Hepatocyte (in vitro differentiated cells): Measurements from ENCODE around the gene CADPS2. TPM values are rescaled to one million over a fixed set of nuclear protein-coding genes. Genes with fewer than 3 reads are reported as not detected.
"Not testable (repeated sequence)": the region's sequence is repeated elsewhere in the genome, so short reads cannot be mapped to it uniquely, and the experiment has no call there.

Source experiments
- DNase-seq: peaks from one replicate; pipeline ENCODE4 v3.0.0-alpha.2; 2016; ENCODE audit warnings: low spot score
- H2AFZ ChIP-seq: fragments of 200-600 bp; sonication (generic); 2 replicates; pipeline ENCODE4 v1.6.0; 2016; ENCODE audit warnings: antibody characterized with exemption, mild to moderate bottlenecking
- H3K27ac ChIP-seq: fragments of 200-600 bp; sonication (generic); 2 replicates; pipeline ENCODE4 v1.5.1; 2016; ENCODE audit warnings: mild to moderate bottlenecking
- H3K27me3 ChIP-seq: fragments of 200-600 bp; sonication (generic); 2 replicates; pipeline ENCODE4 v1.6.1; 2016
- H3K36me3 ChIP-seq: fragments of 200-600 bp; sonication (generic); replicated peaks from 2 replicates; pipeline ENCODE4 v1.5.1; 2016; ENCODE audit warnings: low read depth; ENCODE audit not compliant: insufficient read depth
- H3K4me1 ChIP-seq: fragments of 200-600 bp; sonication (generic); 2 replicates; pipeline ENCODE4 v1.5.1; 2016; ENCODE audit warnings: mild to moderate bottlenecking, moderate library complexity; ENCODE audit not compliant: insufficient read depth
- H3K4me2 ChIP-seq: fragments of 200-600 bp; sonication (generic); 2 replicates; pipeline ENCODE4 v1.6.0; 2016
- H3K4me3 ChIP-seq: fragments of 200-600 bp; sonication (generic); 2 replicates; pipeline ENCODE4 v1.5.1; 2016; ENCODE audit warnings: mild to moderate bottlenecking
- H3K79me2 ChIP-seq: fragments of 200-600 bp; sonication (generic); 2 replicates; pipeline ENCODE4 v1.6.0; 2017; ENCODE audit warnings: mild to moderate bottlenecking
- H3K9me2 ChIP-seq: fragments of 200-600 bp; sonication (generic); replicated peaks from 2 replicates; pipeline ENCODE4 v1.6.0; 2017; ENCODE audit warnings: mild to moderate bottlenecking; ENCODE audit not compliant: insufficient read depth
- H3K9me3 ChIP-seq: fragments of 200-600 bp; sonication (generic); 2 replicates; pipeline ENCODE4 v1.5.1; 2016; ENCODE audit warnings: low read depth, mild to moderate bottlenecking
- H4K20me1 ChIP-seq: fragments of 200-600 bp; sonication (generic); 2 replicates; pipeline ENCODE4 v1.6.0; 2016; ENCODE audit warnings: mild to moderate bottlenecking; ENCODE audit not compliant: insufficient read depth, poor library complexity, severe bottlenecking
- EZH2 ChIP-seq: fragments of 200-600 bp; sonication (generic); IDR thresholded peaks from 2 replicates; pipeline ENCODE4 v1.6.1; 2016; ENCODE audit warnings: antibody characterized with exemption, mild to moderate bottlenecking, borderline replicate concordance
- EZH2phosphoT487 ChIP-seq: fragments of 200-600 bp; sonication (generic); IDR thresholded peaks from one replicate; pipeline ENCODE4 v1.6.1; 2018; ENCODE audit warnings: antibody characterized with exemption, mild to moderate bottlenecking, low read depth, moderate library complexity; ENCODE audit not compliant: unreplicated experiment, severe bottlenecking
- WGBS: methylation state at CpG from one replicate; pipeline ENCODE4 v1.1.6; 2016; ENCODE audit warnings: low lambda C conversion rate; ENCODE audit errors: missing lambda C conversion rate; 5-methylcytosine and 5-hydroxymethylcytosine counted together
- polyA plus RNA-seq: library from polyadenylated mRNA; unstranded; fragments of >200 nt; fragmentation: Nextera tagmentation; extraction: Ambion mirVana; gene quantifications from 2 replicates; pipeline ENCODE4 v1.2.1, GENCODE V29; 2016
- total RNA-seq: library from RNA; depleted of rRNA; stranded (reverse); fragments of >200 nt; gene quantifications from 2 replicates; pipeline ENCODE4 v1.2.3, GENCODE V29; 2014
- TF ChIP-seq, protein P1 (sequence below): fragments of 200-600 bp; sonication (generic); IDR thresholded peaks from 2 replicates; pipeline ENCODE4 v1.5.1; 2016; ENCODE audit warnings: antibody characterized with exemption, mild to moderate bottlenecking; ENCODE audit not compliant: poor library complexity

Gene CADPS2
- total and polyA plus RNA-seq, 2 experiments from 2014 or later: 15.7 to 37.4 TPM

DNA sequence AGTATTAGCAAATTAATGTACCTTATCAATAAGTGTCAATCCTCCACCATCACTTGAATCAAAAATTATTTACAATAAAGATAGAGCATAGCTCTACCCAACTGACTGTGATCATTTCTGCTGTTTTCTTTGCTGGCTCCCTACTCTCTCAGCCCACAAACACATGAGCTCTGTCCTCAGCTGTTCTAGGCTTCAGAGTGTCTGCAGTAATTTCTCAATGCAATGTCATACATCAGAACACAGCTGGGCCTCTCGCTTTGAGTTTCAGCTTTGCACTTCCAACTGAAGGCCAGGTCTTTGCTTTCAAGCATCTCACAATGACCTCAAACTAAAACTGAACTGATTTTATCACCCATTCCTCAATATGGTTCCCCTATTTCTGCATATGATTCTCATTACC, 243.0 kb downstream of the CADPS2 start:
- Histone ChIP-seq H3K4me2 (no peak overlapping the region), H3K36me3 (no peaks in the 10 kb centered on the region), H3K27ac (no peak overlapping the region), H2AFZ (no peak overlapping the region), H3K9me2 (no peaks in the 10 kb centered on the region), H3K4me3 (no peak overlapping the region), H3K27me3 (no peaks in the 10 kb centered on the region), H3K9me3 (no peaks in the 10 kb centered on the region), H4K20me1 (no peaks in the 10 kb centered on the region), H3K4me1 (no peaks in the 10 kb centered on the region), H3K79me2 (no peaks in the 10 kb centered on the region)
- TF ChIP-seq, protein P1, sequence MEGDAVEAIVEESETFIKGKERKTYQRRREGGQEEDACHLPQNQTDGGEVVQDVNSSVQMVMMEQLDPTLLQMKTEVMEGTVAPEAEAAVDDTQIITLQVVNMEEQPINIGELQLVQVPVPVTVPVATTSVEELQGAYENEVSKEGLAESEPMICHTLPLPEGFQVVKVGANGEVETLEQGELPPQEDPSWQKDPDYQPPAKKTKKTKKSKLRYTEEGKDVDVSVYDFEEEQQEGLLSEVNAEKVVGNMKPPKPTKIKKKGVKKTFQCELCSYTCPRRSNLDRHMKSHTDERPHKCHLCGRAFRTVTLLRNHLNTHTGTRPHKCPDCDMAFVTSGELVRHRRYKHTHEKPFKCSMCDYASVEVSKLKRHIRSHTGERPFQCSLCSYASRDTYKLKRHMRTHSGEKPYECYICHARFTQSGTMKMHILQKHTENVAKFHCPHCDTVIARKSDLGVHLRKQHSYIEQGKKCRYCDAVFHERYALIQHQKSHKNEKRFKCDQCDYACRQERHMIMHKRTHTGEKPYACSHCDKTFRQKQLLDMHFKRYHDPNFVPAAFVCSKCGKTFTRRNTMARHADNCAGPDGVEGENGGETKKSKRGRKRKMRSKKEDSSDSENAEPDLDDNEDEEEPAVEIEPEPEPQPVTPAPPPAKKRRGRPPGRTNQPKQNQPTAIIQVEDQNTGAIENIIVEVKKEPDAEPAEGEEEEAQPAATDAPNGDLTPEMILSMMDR: no peak
- TF ChIP-seq EZH2phosphoT487: no peak
- no peak for TF ChIP-seq EZH2
- no peak for DNase-seq
- WGBS: 100% methylated on average over 1 of the region's 1 CpG

- no peaks in the 10 kb centered on the region for H3K4me1 ChIP-seq
- TF ChIP-seq, protein P1: no peak
- TF ChIP-seq EZH2phosphoT487 (no peak), EZH2 (no peak)
- H3K79me2 ChIP-seq: no peaks in the 10 kb centered on the region
- H3K9me2 ChIP-seq: no peaks in the 10 kb centered on the region
- H3K4me2 ChIP-seq: no peak overlapping the region
- WGBS: 84% methylated on average over 2 of the region's 2 CpGs
- H3K36me3 ChIP-seq: no peaks in the 10 kb centered on the region
- H3K27me3 ChIP-seq: no peaks in the 10 kb centered on the region
- H4K20me1 ChIP-seq: no peaks in the 10 kb centered on the region
- no peaks in the 10 kb centered on the region for H3K9me3 ChIP-seq
- no peak overlapping the region for H2AFZ ChIP-seq
- H3K4me3 ChIP-seq: no peak overlapping the region
- no peak for DNase-seq
- no peak overlapping the region for H3K27ac ChIP-seq
These were observed 247.8 kb downstream of the CADPS2 start for GRCh38 chr7:122638459-122638858.

DNA sequence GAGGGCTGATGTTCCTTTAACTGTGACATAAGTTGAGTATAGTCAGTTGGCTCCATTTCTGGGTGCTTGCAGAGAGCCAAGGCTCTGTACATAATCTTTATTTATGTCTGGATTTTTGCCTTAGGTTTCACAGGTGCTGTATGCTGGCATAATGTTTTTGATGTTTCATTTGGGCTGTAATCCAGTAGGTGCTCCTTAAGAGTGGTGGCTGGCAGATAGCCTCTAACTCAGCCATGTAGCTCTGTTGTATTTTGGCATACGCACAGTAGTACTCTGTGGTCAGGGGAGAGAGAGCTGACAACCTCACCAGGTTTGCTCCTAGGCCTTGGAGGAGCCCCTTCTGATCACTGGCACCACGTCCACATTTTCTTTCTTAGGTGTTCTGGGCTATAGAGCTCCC, 248.5 kb downstream of the CADPS2 start:
- no peaks in the 10 kb centered on the region for H3K27me3 ChIP-seq
- H3K9me3 ChIP-seq: no peaks in the 10 kb centered on the region
- H3K79me2 ChIP-seq: no peaks in the 10 kb centered on the region
- no peaks in the 10 kb centered on the region for H3K36me3 ChIP-seq
- TF ChIP-seq EZH2phosphoT487 (no peak), EZH2 (no peak)
- TF ChIP-seq, protein P1: no peak
- no peaks in the 10 kb centered on the region for H4K20me1 ChIP-seq
- no peak overlapping the region for H2AFZ ChIP-seq
- no peak overlapping the region for H3K4me3 ChIP-seq
- H3K4me2 ChIP-seq: no peak overlapping the region
- H3K9me2 ChIP-seq: no peaks in the 10 kb centered on the region
- H3K27ac ChIP-seq: no peak overlapping the region
- no peak for DNase-seq
- no peaks in the 10 kb centered on the region for H3K4me1 ChIP-seq
- WGBS: 86% methylated on average over 2 of the region's 2 CpGs

DNA sequence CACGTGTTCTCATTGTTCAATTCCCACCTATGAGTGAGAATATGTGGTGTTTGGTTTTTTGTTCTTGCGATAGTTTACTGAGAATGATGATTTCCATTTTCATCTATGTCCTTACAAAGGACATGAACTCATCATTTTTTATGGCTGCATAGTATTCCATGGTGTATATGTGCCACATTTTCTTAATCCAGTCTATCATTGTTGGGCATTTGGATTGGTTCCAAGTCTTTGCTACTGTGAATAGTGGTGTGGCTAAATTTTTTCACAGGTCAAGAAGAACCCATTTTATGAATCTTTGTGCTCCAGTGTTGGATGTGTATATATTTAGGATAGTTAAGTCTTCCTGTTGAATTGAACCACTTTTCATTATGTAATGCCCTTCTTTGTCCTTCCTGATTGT, 250.8 kb downstream of the CADPS2 start:
- DNase-seq, H3K36me3 ChIP-seq, H3K9me2 ChIP-seq, H3K27me3 ChIP-seq, H3K4me3 ChIP-seq, H2AFZ ChIP-seq, H3K27ac ChIP-seq, H3K4me2 ChIP-seq, H3K9me3 ChIP-seq, H3K79me2 ChIP-seq, H3K4me1 ChIP-seq, H4K20me1 ChIP-seq: not testable (repeated sequence)
- 80% methylated on average over 2 of the region's 2 CpGs for whole genome bisulfite sequencing
